ENCODE measurements around the gene MAST4.
A peak's percentile ranks its signal among the peaks of the same experiment; 100 is the strongest.

The MAST4 gene

DNA sequence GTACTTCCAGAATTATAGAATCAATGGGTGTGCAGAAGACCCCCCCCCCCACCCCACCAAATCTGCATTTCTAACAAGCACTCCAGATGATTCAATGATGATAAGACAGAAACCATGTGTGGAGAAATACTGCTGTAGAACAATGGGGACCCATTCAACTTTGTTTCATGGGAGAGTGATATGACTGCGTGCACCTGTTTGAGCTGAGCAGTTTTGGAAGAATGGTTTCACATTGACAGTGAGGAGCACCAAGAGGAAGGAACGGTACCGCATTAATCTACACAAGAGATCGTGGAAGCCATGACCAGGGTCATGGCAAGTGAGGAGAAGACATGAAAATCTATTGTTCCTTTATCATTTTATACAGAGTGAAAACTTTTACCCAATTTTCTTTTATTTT, 397.7 kb downstream of the MAST4 start:
- DNase-seq (ENCODE audit: low spot score) = no peak

DNA sequence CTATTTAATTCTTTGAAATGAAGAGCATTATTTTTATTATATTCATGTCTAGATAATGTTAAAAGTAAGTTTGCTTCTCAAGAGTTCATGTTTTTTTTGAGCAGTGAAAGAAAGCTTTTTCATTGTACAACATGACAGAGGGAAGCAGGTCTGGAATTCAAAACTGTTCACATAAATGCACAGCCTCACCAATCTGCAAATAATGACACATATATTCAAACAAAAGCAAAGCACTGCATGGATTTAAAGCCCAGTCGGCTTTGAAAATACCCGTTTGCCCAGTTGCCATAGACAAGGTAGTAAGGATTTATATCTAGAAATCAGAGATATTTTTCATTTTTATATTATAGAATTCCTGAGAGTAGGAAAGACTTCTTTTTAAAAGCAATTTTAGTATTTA, 398.6 kb downstream of the MAST4 start:
- no peak for DNase-seq (ENCODE audit: low spot score)

- DNase-seq (ENCODE audit: low spot score) = no peak
Observed at GRCh38 chr5:67000794-67001475, 404.7 kb downstream of the MAST4 start.

- DNase-seq (ENCODE audit: low spot score) = no peak
Observed at GRCh38 chr5:67002832-67003684, 406.9 kb downstream of the MAST4 start.

- DNase-seq (ENCODE audit: low spot score) = no peak
Observed at GRCh38 chr5:67003685-67003934, 407.4 kb downstream of the MAST4 start.

DNA sequence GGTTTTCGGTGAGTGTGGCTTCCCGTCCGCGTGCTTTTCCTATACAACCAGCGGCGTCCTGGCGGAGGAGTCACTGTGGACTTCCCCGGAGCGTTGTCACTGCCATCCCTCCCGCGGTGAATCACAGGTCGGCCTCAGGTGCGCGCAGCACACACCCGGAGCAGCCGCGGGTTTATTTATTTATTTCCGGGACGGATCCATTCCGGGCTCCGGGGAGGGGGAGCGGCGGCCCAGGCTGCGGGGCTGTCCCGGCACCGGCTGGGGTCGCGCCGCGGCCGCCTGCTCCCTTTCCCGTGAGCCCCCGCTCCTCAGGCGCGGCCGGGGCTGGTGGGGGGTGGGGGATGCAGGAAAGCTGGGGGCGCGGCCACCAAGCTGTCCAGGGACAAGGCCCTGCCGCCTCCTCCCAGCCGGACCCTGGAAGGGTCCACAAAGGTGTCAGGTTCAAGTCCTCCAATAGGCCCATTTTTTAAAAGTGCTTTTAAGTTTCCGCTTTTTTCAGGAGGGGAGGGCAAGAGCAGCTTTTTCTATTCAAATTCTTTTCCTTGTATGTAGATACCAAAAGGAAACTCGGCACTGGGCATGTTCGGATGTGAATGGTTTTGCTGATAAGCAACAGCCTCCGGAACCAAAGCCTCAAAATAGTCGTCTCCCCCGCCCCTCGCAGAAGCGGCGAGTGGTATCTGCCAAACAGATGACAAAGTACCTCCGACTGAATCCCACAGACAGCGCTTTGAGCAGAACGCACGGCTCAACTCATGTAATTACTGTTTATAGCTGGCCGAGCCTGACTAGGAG, 407.9 kb downstream of the MAST4 start:
- DNase-seq (ENCODE audit: low spot score) = peak; percentile 84

GRCh38 chr5:67004730-67005350, 408.6 kb downstream of the MAST4 start:
- no peak for DNase-seq (ENCODE audit: low spot score)

DNA sequence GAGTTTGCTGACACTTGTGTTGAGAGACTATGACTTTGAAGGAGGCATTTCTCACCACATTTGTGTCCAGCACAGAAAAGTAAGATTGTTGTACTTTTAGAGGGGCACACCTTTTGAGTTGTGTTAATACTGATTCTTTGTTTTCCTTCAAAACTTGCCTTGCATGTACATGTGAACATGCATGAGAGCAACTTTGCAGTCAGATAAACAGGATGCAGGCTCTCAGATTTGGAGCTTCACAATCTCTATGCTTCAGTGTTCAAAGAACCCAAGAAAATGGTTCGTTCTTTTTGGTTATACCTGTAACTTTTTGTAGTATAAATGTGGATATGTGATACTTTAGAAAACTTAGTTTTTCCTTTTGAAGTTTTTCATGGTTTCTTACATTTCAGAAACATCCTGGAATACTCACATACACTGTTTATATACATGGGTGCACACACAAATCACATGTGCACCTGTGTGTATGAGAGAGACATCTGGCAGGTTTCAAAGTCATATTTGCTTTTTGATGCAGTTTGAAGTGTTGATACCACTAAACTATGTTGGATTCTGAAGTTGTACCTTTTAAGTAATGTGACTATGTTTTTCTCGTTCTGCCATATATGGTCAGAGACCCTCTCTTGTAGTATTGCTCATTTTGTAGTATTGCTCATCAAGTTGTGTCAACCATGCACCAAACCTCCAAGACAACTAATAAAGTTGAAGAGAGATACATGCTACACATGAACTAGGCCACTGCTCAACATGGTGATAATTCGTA, 409.7 kb downstream of the MAST4 start:
- DNase-seq (ENCODE audit: low spot score) = no peak

GRCh38 chr5:67006500-67006848, 410.3 kb downstream of the MAST4 start:
- no peak for DNase-seq (ENCODE audit: low spot score)

GRCh38 chr5:67009028-67009427, 412.8 kb downstream of the MAST4 start:
- DNase-seq (ENCODE audit: low spot score) = no peak

GRCh38 chr5:67010684-67011409, 414.7 kb downstream of the MAST4 start:
- no peak for DNase-seq (ENCODE audit: low spot score)

DNA sequence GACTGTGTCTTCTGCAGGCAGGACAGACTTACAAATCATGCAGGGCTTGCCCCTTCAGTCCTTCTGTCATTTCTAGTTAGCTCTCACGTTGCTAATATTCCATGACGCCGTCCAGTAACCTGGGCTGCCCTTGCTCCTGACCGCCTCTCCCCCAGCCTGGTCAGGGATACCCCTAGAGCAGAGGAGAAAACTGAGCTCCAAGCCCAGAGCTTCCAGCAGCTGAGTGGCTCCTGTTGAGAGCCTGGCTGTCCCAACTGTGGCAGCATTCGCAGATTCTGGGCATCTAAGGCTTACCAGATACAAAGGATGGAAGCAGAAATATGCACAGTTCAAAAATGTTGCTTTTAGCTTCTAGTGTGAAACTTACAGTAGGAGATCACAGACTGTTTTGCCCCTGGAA, 415.2 kb downstream of the MAST4 start:
- no peak for DNase-seq (ENCODE audit: low spot score)

DNA sequence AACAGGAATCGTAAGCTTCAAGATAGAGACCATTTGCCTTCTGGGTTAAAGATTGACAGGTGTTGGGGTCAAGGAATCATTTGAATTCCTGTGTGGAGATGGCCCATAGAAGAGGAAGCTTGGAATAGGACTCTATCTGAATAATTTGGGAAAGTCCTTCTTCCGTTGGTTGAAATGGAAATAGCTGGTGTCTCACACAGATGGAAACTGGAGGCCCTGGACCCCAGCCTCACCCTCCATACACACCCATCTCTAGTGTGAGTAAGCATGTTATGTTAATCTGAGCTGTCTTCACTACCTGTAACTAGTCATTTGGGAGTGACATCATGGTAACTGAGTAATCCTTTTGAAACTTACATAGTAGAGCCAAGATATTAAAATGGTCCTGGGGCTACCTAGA, 416.0 kb downstream of the MAST4 start:
- no peak for DNase-seq (ENCODE audit: low spot score)

DNA sequence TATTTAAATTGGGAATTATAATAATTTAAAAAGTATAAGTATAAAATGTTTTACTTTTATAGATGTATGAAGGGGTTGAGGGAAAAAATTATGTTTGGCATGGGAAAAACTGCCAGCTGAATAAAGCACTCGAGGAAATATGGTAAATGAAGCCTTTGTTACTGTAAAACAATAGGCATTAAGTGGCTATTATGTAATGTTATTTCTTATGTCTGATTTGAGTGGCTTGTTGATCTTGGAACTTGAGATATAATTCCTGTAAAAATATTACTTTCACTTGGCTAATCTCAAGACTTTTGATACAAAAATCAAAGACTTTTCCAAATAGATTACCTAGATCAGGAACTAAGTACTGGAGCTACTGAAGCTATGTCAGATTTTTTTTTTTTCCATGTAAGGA, 417.5 kb downstream of the MAST4 start:
- DNase-seq (ENCODE audit: low spot score) = no peak

- no peak for DNase-seq (ENCODE audit: low spot score)
Observed at GRCh38 chr5:67014191-67014590, 418.0 kb downstream of the MAST4 start.

GRCh38 chr5:67014957-67015400, 418.8 kb downstream of the MAST4 start:
- DNase-seq (ENCODE audit: low spot score) = no peak

GRCh38 chr5:67015541-67016191, 419.5 kb downstream of the MAST4 start:
- DNase-seq (ENCODE audit: low spot score) = no peak

DNA sequence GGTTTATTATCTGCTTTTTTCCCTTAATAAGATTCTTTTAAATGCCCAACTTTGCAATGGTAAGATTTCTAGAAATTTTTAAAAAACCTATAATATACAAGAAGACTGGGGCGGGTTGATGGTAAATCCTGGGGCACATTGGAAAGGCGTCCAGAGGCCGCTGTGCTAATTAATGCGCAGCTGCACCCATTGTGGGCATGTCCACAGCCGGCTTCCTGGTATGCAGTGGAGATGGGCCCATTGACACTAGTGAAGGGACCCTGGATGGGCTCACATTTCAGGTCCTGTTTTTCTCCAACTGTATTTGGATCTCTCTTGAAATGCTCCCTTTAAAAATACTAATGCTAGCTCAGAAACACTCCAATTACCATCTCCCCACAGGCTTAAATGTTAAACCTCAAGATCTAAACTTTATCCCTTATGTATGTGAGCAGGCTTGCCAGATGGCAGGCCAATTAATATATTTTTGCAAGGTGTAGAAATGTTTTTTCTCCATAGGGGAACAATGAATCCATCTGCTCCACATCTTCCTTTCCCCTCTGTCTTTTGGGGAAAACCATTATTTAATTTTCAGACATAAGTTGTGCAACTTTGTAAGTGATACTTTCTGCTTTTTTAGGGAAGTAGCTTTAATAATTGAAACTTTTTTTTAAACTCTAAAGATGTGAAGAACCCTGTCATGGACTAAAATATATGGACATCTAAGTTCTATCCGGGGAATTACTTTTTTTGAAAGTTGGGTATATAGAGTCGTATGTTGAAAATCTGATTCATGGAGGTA, 423.1 kb downstream of the MAST4 start:
- no peak for DNase-seq (ENCODE audit: low spot score)

DNA sequence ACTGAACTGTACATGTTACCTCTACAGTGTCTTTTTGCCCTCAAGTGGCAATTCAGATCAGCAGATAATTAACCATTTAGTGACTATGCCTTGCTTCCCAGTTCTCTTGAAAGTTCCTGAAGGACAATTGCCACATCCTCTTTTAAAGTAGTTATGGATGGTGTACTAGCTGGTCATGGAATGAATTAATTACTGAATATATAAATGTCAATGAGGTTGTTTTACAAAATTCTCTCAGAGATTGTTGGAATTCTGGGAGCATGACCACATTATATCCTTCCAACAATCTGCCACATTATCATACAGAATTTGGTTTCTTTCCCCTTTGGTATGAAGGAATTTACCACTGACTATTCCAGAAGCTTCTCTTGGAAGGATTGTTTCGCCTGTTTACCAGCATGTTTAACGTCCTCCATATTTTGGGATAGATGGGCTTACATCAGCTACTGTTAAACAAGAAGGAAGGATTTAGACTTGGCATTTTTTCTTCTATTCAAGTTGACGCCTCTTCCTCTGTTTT, 424.0 kb downstream of the MAST4 start:
- no peak for DNase-seq (ENCODE audit: low spot score)

- no peak for DNase-seq (ENCODE audit: low spot score)
Observed at GRCh38 chr5:67021031-67021430, 424.8 kb downstream of the MAST4 start.
